Measurements from ENCODE around the gene HPGDS.

The HPGDS gene

DNA sequence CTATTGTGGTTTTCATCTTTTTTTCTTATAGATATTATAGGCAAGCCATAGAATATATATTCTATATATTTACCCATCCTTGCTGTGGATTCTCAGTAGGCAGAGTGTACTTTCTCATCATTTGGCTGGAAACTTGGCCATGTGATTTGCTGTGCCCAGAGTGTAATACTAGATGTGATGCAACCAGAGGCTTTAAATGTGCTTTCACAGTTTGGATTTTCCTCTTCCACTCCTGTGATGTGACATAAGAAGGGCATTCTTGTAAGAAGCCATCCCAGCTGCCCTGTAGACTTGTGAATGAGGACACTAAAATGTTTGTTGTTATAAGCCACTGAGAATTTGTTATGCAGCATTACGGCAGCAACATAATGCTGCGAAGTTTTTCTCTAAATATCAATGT is 10.4 kb upstream of the HPGDS start:
- Histone ChIP-seq H3K4me3 (ENCODE audit: low read length) (no peak overlapping the region), H3K36me3 (ENCODE audit: control insufficient read depth, insufficient read depth, low read length) (no peaks in the 10 kb centered on the region), H3K9me3 (ENCODE audit: control insufficient read depth, low read length) (no peaks in the 10 kb centered on the region), H3K27me3 (ENCODE audit: control insufficient read depth, insufficient read depth, low read length) (no peaks in the 10 kb centered on the region), H3K9ac (ENCODE audit: low read length) (no peak overlapping the region), H3K4me1 (ENCODE audit: control insufficient read depth, insufficient read depth, low read length) (no peaks in the 10 kb centered on the region)

DNA sequence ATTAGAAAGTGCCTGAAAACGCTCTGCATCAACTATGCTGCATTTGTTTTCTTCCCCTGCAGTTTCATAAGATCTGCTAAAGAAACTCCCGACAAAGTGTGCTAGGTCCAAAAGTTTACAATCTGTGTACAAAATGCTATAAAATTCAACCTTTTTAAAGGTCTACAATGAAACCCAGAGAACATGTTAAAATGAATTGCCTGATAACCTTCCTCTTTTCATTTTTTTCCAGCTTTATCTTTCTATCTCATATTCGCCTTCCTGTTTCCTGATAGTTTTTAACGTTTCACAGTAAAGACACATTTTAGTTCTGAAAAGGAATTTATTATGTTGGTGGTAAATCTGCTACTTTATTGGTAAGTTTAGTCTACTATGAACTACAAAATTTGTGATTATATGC is 9.5 kb upstream of the HPGDS start:
- Histone ChIP-seq H3K36me3 (ENCODE audit: control insufficient read depth, insufficient read depth, low read length) (no peaks in the 10 kb centered on the region), H3K4me3 (ENCODE audit: low read length) (no peak overlapping the region), H3K4me1 (ENCODE audit: control insufficient read depth, insufficient read depth, low read length) (no peaks in the 10 kb centered on the region), H3K9ac (ENCODE audit: low read length) (no peak overlapping the region), H3K27me3 (ENCODE audit: control insufficient read depth, insufficient read depth, low read length) (no peaks in the 10 kb centered on the region), H3K9me3 (ENCODE audit: control insufficient read depth, low read length) (no peaks in the 10 kb centered on the region)

DNA sequence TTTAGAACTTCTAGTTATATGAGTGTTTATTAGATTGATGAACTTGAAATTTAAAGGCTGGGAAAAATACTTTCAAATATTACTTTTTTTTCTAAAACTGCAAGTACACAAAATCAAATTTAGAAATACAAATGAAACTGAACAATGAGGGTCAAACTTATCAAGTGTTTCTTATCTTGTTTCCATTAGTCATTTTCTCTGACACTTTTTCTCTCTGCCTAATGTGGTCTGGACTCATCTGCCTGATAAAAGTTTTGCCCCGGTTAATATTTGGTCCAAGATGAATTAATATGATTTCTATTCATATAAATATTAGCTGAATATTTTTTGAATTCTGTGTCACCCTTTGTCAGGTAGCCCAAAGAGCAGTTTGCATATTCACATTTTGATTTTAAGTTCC is 8.7 kb upstream of the HPGDS start:
- no peaks in the 10 kb centered on the region for H3K27me3 ChIP-seq (ENCODE audit: control insufficient read depth, insufficient read depth, low read length)
- no peaks in the 10 kb centered on the region for H3K9me3 ChIP-seq (ENCODE audit: control insufficient read depth, low read length)
- no peak overlapping the region for H3K4me3 ChIP-seq (ENCODE audit: low read length)
- H3K4me1 ChIP-seq (ENCODE audit: control insufficient read depth, insufficient read depth, low read length) = no peaks in the 10 kb centered on the region
- no peak overlapping the region for H3K9ac ChIP-seq (ENCODE audit: low read length)
- H3K36me3 ChIP-seq (ENCODE audit: control insufficient read depth, insufficient read depth, low read length) = no peaks in the 10 kb centered on the region

DNA sequence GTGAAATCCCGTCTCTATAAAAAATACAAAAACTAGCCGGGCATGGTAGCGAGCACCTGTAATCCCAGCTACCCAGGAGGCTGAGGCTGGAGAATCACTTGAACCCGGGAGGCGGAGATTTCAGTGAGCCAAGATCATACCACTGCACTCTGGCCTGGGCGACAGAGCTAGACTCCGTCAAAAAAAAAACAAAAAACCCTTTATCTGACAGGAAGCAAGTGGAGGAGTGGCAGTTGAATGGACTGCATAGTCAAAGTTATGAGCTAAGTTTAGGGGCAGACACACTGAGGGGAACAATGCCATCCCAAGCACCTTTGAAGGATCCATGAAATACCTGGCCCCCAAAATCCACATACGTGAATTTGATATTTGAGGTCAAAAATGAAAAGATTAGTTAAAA is 7.5 kb upstream of the HPGDS start:
- H3K9me3 ChIP-seq (ENCODE audit: control insufficient read depth, low read length) = no peaks in the 10 kb centered on the region
- no peak overlapping the region for H3K4me3 ChIP-seq (ENCODE audit: low read length)
- H3K4me1 ChIP-seq (ENCODE audit: control insufficient read depth, insufficient read depth, low read length) = no peaks in the 10 kb centered on the region

DNA sequence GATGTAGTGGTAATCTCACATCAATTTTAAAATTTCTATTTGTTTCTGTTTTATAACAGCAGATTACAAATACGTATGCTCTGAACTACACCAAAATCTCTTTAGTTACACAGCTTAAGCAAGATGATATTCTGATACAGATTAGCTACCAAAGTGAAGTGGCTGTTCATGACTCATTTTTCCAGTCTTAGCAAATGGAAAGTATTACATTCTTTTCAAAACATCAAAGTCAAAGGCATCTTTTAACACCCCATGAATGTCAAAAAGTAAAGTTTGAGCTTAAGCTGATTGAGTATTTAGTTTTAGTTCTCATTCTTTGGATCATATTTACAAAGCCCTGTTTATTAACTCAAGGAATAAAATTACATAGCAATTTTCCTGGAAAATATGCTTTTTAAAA is 6.6 kb upstream of the HPGDS start:
- no peaks in the 10 kb centered on the region for H3K4me1 ChIP-seq (ENCODE audit: control insufficient read depth, insufficient read depth, low read length)
- H3K27me3 ChIP-seq (ENCODE audit: control insufficient read depth, insufficient read depth, low read length) = no peaks in the 10 kb centered on the region
- no peaks in the 10 kb centered on the region for H3K9me3 ChIP-seq (ENCODE audit: control insufficient read depth, low read length)
- no peak overlapping the region for H3K9ac ChIP-seq (ENCODE audit: low read length)
- no peaks in the 10 kb centered on the region for H3K36me3 ChIP-seq (ENCODE audit: control insufficient read depth, insufficient read depth, low read length)
- no peak overlapping the region for H3K4me3 ChIP-seq (ENCODE audit: low read length)

More for the DNA sequence above, 7.5 kb upstream of the HPGDS start:
- Histone ChIP-seq H3K9ac (ENCODE audit: low read length) (no peak overlapping the region), H3K27me3 (ENCODE audit: control insufficient read depth, insufficient read depth, low read length) (no peaks in the 10 kb centered on the region), H3K36me3 (ENCODE audit: control insufficient read depth, insufficient read depth, low read length) (no peaks in the 10 kb centered on the region)

DNA sequence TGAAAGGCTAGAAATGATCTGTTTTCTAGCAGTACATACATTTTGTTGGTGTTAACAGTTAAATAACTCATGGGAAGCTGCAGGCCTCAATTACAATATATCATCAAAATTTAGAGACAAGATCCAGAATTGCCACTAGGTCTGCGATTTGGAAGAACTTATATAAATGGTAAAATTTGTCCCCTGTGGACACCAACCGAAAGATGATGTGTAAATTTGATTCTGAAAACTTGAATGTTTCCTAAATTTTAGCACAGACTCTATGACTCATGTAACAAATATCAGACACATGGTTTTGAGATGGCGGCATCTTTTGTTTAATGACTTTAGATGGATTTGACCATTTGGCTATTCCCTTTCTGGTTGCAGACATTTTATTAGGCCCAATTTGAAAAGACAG is 6.0 kb upstream of the HPGDS start:
- no peak overlapping the region for H3K9ac ChIP-seq (ENCODE audit: low read length)
- no peaks in the 10 kb centered on the region for H3K9me3 ChIP-seq (ENCODE audit: control insufficient read depth, low read length)
- H3K27me3 ChIP-seq (ENCODE audit: control insufficient read depth, insufficient read depth, low read length) = no peaks in the 10 kb centered on the region
- H3K4me3 ChIP-seq (ENCODE audit: low read length) = no peak overlapping the region
- H3K4me1 ChIP-seq (ENCODE audit: control insufficient read depth, insufficient read depth, low read length) = no peaks in the 10 kb centered on the region
- H3K36me3 ChIP-seq (ENCODE audit: control insufficient read depth, insufficient read depth, low read length) = no peaks in the 10 kb centered on the region

DNA sequence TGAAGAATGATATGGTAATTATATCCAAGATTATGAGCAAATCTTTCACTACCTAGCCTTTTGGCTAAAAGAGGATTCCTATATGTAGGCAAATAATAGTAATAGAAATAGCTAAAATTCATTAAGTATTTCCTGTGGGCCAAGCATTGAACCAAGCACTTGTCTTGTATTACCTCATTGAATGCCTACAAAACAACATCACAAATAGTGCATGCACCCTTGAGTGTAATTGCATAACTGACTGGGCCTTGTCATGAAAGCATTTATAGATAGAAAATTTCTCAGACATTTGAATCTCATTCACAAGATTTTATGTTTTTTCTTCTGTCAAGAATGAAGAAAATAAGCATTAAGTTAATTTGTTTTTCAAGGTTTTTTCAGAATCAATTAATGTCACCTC is 3.9 kb upstream of the HPGDS start:
- Histone ChIP-seq H3K36me3 (ENCODE audit: control insufficient read depth, insufficient read depth, low read length) (no peaks in the 10 kb centered on the region), H3K4me3 (ENCODE audit: low read length) (no peak overlapping the region), H3K4me1 (ENCODE audit: control insufficient read depth, insufficient read depth, low read length) (no peaks in the 10 kb centered on the region), H3K9me3 (ENCODE audit: control insufficient read depth, low read length) (no peaks in the 10 kb centered on the region), H3K27me3 (ENCODE audit: control insufficient read depth, insufficient read depth, low read length) (no peaks in the 10 kb centered on the region), H3K9ac (ENCODE audit: low read length) (no peak overlapping the region)

DNA sequence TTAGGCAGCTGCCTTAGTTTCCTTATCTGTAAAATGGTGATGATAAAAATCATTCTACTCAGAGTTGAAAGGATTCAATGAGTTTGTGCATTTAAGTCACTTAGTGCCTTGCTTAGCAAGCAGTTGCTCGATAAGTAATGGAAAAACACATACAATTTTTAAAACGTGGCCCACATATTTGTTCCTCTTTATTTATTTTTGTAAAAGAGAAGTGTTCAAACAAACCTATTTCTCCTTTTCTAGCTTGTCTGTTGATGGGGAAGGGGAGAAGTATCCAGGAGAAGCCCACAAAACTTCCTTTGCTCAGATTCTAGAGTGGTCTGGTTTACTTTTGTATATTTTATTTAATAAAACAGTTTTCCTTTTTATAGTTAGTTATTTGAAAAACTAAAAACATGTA is 3.3 kb upstream of the HPGDS start:
- H3K4me3 ChIP-seq (ENCODE audit: low read length) = no peak overlapping the region
- H3K36me3 ChIP-seq (ENCODE audit: control insufficient read depth, insufficient read depth, low read length) = no peaks in the 10 kb centered on the region
- no peak overlapping the region for H3K9ac ChIP-seq (ENCODE audit: low read length)
- no peaks in the 10 kb centered on the region for H3K9me3 ChIP-seq (ENCODE audit: control insufficient read depth, low read length)
- no peaks in the 10 kb centered on the region for H3K27me3 ChIP-seq (ENCODE audit: control insufficient read depth, insufficient read depth, low read length)
- no peaks in the 10 kb centered on the region for H3K4me1 ChIP-seq (ENCODE audit: control insufficient read depth, insufficient read depth, low read length)

DNA sequence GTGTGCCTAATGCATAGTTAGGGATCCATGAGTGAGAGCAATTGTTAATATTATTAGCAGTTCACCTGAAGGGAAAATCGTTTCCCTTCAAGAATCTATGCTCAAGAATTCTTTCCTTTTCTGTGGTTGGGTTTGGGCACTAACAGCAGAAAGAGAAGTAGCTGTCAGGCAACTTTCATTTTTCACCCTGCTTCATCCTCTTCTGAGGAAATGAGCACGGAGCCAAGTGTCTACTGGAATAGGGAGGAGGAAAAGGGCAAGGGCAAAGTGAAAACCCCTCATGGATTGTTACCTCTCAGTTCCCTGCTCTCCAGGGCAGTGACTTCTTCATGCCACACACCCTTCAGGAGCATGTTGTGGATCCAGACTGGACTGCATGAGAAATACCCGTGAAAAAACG is 2.6 kb upstream of the HPGDS start:
- Histone ChIP-seq H3K36me3 (ENCODE audit: control insufficient read depth, insufficient read depth, low read length) (no peaks in the 10 kb centered on the region), H3K27me3 (ENCODE audit: control insufficient read depth, insufficient read depth, low read length) (no peaks in the 10 kb centered on the region), H3K9ac (ENCODE audit: low read length) (no peak overlapping the region), H3K4me3 (ENCODE audit: low read length) (no peak overlapping the region), H3K4me1 (ENCODE audit: control insufficient read depth, insufficient read depth, low read length) (no peaks in the 10 kb centered on the region), H3K9me3 (ENCODE audit: control insufficient read depth, low read length) (no peaks in the 10 kb centered on the region)

DNA sequence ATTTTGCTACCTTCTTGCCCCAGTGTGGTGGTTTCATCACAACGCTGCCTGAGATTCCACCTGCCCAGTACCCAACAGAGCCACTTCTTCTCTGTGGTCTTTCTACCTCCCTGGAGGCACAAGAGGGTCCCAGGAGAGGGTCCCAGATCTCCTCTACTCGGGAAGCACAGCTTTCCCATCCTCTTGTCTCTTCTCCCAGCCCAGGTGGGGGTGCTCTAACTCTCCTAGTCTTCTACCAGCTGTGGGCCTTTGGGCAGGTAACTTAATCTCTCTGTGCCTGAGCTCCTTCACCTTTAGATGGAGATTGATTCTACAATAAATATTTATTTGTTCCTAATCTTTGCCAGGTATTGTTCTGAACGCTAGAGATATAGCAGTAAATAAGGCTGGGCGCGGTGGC is 1.8 kb upstream of the HPGDS start:
- Histone ChIP-seq H3K9me3 (ENCODE audit: control insufficient read depth, low read length) (no peaks in the 10 kb centered on the region), H3K4me3 (ENCODE audit: low read length) (no peak overlapping the region), H3K36me3 (ENCODE audit: control insufficient read depth, insufficient read depth, low read length) (no peaks in the 10 kb centered on the region), H3K4me1 (ENCODE audit: control insufficient read depth, insufficient read depth, low read length) (no peaks in the 10 kb centered on the region), H3K9ac (ENCODE audit: low read length) (no peak overlapping the region), H3K27me3 (ENCODE audit: control insufficient read depth, insufficient read depth, low read length) (no peaks in the 10 kb centered on the region)

DNA sequence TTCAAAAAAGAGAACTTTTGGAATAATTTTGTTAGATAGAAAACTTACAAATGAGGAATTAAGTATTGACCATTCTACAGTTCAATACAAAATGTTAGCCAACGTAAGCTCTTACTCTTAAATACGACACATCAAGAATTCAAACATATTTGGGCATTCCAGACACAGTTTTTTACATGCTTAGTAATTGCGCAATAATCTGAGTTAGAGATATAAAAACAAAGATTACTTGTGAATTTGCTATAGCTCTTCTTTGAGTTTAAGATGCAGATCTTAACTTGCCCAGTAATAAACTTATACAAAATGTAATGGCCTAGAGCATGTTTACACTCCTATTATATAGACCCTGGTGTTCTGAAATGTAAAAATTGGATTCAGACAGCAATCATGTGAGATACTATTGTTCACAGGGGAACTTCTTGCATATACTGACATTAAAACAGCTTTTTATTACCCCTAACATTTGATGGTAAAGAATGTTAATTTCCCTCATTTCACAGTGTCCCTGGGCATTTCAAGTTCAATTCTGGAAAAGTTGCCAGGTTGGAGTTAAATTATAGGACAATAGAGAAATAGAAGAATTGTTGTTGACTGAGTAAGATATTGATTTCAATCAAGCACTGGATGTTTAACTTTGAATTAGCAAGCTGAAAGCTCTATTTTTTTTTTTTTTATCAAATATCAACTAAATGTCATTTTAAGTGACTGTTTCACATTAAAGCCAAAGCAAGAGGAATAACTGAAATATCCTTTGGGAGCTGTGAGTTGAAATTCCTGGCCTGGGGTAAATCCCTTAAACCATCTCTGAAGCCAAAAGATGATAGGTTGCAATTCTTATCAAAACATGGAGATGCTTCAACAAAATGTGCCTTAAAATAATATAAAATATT is 910 bp downstream of the HPGDS start:
- Histone ChIP-seq H3K36me3 (ENCODE audit: control insufficient read depth, insufficient read depth, low read length) (no peaks in the 10 kb centered on the region), H3K27me3 (ENCODE audit: control insufficient read depth, insufficient read depth, low read length) (no peaks in the 10 kb centered on the region), H3K4me3 (ENCODE audit: low read length) (no peak overlapping the region), H3K4me1 (ENCODE audit: control insufficient read depth, insufficient read depth, low read length) (no peaks in the 10 kb centered on the region), H3K9ac (ENCODE audit: low read length) (no peak overlapping the region), H3K9me3 (ENCODE audit: control insufficient read depth, low read length) (no peaks in the 10 kb centered on the region)

DNA sequence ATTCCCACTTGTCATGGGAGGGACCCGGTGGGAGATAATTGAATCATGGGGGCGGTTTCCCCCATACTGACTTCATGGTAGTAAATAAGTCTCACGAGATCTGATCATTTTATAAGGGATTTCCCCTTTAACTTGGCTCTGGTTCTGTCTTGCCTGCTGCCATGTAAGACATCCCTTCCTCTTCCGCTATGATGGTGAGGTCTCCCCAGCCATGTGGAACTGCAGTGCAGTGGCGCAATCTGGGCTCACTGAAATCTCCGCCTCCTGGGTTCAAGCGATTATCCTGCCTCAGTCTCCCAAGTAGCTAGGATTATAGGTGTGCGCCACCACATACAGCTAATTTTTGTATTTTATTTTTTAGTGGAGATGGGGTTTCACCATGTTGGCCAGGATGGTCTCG is 2.9 kb downstream of the HPGDS start:
- H3K36me3 ChIP-seq (ENCODE audit: control insufficient read depth, insufficient read depth, low read length) = no peaks in the 10 kb centered on the region
- no peaks in the 10 kb centered on the region for H3K4me1 ChIP-seq (ENCODE audit: control insufficient read depth, insufficient read depth, low read length)
- H3K27me3 ChIP-seq (ENCODE audit: control insufficient read depth, insufficient read depth, low read length) = no peaks in the 10 kb centered on the region
- no peaks in the 10 kb centered on the region for H3K9me3 ChIP-seq (ENCODE audit: control insufficient read depth, low read length)
- H3K9ac ChIP-seq (ENCODE audit: low read length) = no peak overlapping the region
- H3K4me3 ChIP-seq (ENCODE audit: low read length) = no peak overlapping the region
